GM12874 (cell line): ENCODE data around the gene SNAPC5.

ENCODE experiments used
- TF ChIP-seq, protein P1 (sequence below): IDR thresholded peaks from 2 replicates; pipeline ENCODE4 v1.5.1; 2011; ENCODE audit warnings: low read depth, mild to moderate bottlenecking, control low read depth, low read length, moderate library complexity; ENCODE audit not compliant: insufficient read depth

The SNAPC5 gene

DNA sequence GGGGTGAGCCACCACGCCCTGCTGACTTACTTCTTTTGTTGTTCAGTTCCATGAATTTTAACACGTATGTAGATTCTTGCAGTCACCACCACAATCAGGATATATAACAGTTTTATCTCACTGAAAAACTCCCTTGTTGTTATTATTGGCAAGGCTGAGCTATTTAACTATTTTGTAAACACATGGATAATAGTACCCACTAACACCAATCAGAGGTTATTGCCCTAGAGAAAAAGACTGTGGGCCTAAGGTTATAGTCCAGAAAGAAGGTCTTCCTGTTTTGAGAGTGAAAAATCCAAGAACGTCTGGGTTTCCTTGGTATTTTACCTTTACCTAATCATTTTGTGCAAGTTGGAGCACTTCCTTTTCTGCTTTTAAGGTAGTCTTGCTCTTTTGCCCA lies 17.0 kb upstream of the SNAPC5 start:
- TF ChIP-seq, protein P1, sequence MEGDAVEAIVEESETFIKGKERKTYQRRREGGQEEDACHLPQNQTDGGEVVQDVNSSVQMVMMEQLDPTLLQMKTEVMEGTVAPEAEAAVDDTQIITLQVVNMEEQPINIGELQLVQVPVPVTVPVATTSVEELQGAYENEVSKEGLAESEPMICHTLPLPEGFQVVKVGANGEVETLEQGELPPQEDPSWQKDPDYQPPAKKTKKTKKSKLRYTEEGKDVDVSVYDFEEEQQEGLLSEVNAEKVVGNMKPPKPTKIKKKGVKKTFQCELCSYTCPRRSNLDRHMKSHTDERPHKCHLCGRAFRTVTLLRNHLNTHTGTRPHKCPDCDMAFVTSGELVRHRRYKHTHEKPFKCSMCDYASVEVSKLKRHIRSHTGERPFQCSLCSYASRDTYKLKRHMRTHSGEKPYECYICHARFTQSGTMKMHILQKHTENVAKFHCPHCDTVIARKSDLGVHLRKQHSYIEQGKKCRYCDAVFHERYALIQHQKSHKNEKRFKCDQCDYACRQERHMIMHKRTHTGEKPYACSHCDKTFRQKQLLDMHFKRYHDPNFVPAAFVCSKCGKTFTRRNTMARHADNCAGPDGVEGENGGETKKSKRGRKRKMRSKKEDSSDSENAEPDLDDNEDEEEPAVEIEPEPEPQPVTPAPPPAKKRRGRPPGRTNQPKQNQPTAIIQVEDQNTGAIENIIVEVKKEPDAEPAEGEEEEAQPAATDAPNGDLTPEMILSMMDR: no peak

DNA sequence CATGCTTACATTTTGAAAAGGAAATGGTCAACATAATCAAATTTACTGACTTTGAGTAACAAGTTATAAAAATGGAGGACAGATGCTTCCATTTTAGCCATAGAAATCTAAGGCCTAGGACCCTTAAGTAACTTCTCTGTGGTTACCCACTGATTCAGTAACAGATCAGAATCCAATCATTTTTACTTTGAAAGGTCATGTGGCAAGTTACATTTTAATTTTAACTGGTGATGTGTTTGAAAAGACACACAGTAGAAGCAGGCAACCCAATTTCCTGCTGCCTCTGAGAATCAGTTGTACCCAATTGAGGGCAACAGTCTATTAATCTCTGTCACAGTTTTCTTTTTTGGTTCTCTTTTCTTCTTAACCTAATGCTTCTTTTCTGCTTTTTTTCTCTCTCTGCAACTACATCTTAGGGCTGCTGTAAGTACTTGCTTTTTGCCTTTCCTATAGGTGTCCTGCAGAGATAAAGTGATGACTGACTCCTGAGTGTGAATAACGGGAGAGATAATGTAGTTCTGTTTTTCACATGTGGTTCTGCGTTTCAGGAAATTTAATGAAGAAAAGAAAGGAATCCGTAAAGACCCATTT lies 10.8 kb upstream of the SNAPC5 start:
- TF ChIP-seq, protein P1: no peak

DNA sequence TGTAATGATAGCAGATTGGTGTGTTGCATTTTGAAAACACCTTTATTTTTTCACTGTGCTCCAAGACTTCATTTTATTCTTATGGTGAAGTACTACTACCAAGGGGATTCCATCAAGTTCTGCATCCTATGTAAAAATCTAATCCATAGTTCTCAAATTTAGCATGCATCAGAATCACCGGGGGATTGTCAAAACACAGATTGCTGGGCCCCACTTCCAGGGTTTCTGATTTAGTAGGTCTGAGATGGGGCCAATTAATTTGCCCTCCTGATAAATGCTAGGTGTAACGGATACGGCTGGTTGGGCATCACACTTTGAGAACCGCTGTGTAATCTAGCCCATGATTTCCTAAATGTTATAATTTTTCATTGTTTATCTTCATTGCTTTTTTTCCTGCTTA lies 8.3 kb upstream of the SNAPC5 start:
- TF ChIP-seq, protein P1: no peak

DNA sequence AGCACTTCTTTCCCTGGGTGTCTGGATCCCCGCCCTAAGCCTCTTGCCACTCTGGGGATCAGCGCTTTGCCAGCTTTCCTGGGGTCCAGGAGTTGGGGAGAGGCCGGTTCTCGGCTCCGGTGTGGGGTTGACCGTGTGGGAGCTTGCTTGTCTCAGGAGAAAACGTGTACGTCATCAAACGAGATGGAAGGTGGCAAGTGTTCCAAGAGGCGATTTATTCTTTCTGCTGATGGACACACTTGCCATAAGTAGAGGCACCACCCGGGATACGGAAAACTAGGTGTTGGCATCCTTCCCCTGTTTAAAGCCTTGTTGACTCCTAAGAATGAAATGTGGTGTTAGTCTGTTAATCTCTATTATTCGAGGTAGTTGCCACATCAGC lies 7.9 kb upstream of the SNAPC5 start:
- TF ChIP-seq, protein P1: no peak

DNA sequence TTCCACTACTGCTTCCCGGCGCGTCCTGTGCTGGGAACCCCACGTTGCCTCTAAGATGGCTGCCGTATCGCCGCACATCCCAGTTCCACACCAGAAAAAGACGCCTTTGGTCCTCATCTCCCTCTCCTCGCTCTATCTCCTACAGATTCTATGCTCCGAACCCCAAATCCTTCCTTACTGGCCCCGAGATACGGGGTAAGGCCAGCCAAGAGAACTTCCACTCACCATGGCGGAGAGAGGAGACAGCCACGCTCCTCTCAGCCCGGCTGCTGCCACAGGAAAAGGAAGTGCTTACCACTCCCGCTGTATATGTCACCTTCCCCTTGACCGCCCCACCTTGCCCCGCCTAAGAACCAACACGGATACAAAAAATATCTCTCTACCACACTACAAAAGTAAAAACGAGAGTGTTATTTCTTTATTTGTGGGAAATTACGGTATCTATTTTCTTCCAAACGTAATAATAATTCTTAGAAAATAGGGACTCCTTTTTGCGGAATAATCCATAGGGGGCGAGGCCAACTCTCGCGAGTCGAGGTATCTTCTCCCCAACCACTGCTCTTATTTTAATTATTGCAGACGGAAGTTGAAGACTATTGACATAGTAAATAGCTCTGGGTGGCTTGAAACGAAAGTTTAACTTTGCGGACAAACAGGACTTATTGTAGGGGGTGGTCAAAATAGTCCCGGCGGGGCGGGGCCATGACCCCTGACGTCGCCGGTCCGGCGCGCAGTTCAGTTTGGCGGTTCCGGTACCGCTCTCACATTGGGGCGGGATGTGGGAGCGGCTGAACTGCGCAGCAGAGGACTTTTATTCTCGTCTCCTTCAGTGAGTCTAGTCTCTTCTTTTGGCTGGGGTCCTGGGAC lies 7.2 kb upstream of the SNAPC5 start, which contains the start of the genes RPL4 and ZWILCH:
TSS of gene RPL4 (minus strand) at position 293 of the 867 bp plus-strand sequence. CDS start at position 228, 65 bp downstream.
TSS of gene ZWILCH (plus strand) at position 764 of the 867 bp plus-strand sequence. CDS start at position 777, 13 bp downstream.
- TF ChIP-seq, protein P1: no peak

DNA sequence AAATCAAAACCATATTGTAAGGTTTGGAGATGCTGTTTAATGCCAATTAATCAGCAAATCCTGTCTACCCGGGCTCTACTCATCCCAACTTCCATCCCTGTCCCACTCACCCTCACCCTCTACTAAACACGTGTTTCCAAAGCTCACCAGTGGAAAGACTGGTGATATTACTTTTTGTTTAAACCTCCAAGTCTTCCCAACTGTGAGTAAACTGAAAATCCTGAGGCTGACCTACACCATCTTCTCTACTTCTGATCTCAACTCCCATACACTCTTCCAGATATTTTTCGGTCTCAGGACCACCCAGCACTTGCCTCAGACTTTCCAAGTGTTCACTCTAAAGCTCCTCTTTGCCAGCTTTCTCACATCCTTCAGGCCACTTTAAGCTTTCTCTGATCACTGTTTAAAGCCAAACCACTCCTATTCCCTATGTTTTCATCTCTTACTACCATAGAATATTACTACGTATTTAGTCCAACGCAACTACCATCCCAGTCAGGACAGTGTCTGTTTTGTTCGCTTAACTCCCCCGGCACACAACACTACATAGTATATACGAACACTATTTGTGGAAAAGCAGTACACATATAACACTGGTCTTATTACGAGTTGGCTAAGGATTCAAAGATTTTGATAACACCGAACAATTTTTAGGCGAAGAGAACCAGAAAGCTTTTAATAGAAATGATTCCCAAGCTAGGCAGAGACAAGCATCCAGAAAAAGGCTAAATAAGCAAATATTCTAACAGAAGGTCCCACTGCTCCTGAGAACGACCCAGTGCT lies 6.4 kb upstream of the SNAPC5 start:
- TF ChIP-seq, protein P1: no peak

DNA sequence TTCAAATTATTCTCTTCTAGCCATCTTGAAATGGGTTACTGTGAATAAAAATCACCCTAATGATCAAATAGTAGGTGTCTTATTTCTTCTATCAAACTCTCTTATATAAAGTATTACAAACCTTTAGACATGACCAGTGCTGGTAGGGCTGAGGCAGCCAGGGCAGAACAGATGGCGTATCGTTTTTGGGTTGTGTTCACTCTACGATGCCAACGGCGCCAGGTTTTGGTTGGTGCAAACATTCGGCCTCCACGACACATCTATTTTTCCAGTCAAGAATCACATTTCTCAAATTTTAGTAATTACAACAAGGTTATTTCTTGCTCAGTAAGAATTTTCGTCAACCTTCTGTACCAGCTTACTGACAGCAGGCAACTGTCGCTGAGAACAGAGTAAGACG lies 4.9 kb upstream of the SNAPC5 start:
- TF ChIP-seq, protein P1: no peak
